GM12891 (cell line): Measurements from ENCODE around the gene SDS.

Experiments used
- DNase-seq: peaks from one replicate; pipeline ENCODE4 v3.0.0; 2011; ENCODE audit warnings: low spot score; ENCODE audit not compliant: insufficient read length
- FAIRE-seq: peaks from 2 replicates; lab custom pipeline; 2011; peaks lifted over from hg19 to GRCh38; lab: Jason Lieb, UNC
- PAX5 ChIP-seq: IDR thresholded peaks from 2 replicates; pipeline ENCODE4 v1.6.1; 2011; ENCODE audit warnings: low read length, moderate library complexity, mild to moderate bottlenecking; ENCODE audit not compliant: insufficient read depth, severe bottlenecking
- POLR2A ChIP-seq: IDR thresholded peaks from 2 replicates; pipeline ENCODE4 v1.6.1; 2011; ENCODE audit warnings: low read depth, low read length, control low read depth
- POLR2AphosphoS5 ChIP-seq: IDR thresholded peaks from 2 replicates; pipeline ENCODE4 v1.6.1; 2011; ENCODE audit warnings: low read depth, low read length, control low read depth
- POU2F2 ChIP-seq: IDR thresholded peaks from 2 replicates; pipeline ENCODE4 v1.6.1; 2011; ENCODE audit warnings: low read depth, mild to moderate bottlenecking, control low read depth, low read length, moderate library complexity
- SPI1 ChIP-seq: IDR thresholded peaks from 2 replicates; pipeline ENCODE4 v1.6.1; 2011; ENCODE audit warnings: low read depth, low read length, control low read depth
- TAF1 ChIP-seq: IDR thresholded peaks from 2 replicates; pipeline ENCODE4 v1.6.1; 2011; ENCODE audit warnings: low read depth, low read length, control low read depth

Gene SDS

GRCh38 chr12:113351089-113351488, 52.6 kb downstream of the SDS start:
- TF ChIP-seq POU2F2, result no peak
- no peak for TF ChIP-seq SPI1
- no peak for TF ChIP-seq PAX5
- TF ChIP-seq TAF1, result no peak
- no peak for TF ChIP-seq POLR2A
- DNase-seq, result no peak
- FAIRE-seq, result no peak

DNA sequence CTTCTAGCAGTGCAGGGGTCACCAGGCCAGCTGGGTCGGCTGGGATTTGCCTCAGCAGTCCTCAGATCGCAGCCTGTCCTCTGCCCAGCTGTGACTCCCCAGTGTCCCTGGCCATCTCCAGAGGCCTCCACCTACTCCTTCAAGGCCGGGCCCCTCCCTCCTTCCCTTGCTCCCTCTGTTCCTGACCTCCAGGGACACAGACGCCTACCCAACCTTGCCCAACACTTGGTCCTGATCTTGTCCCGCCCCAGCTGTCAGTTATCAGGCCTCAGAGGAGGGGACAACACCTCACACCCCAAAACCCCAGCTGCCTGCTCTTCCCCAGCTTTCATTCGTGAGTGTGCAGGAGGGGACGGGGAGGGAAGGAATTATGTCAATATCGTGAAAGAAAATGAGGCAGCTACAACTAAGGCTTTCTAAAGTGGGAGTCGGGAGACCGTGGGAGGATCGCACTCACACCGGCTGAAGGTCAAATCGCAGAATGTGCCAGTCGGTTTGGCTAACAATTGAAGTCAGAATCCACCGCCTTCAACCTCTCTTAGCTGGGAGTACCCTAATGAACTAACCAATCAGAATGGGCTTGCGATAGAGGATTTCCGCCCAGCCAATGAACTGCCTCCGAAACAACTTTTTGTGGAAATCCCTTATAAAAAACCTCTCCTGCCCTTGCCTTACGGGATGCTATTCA, 54.7 kb downstream of the SDS start:
- no peak for TF ChIP-seq POU2F2
- no peak for TF ChIP-seq TAF1
- TF ChIP-seq SPI1, result no peak
- TF ChIP-seq POLR2A, result no peak
- TF ChIP-seq POLR2AphosphoS5, result no peak
- no peak for TF ChIP-seq PAX5

GRCh38 chr12:113347892-113348291, 55.8 kb downstream of the SDS start:
- TF ChIP-seq POLR2A (no peak), POU2F2 (no peak), SPI1 (no peak)
- FAIRE-seq, result no peak

More for the DNA sequence above, 54.7 kb downstream of the SDS start:
- DNase-seq (no peak), FAIRE-seq (no peak)

DNA sequence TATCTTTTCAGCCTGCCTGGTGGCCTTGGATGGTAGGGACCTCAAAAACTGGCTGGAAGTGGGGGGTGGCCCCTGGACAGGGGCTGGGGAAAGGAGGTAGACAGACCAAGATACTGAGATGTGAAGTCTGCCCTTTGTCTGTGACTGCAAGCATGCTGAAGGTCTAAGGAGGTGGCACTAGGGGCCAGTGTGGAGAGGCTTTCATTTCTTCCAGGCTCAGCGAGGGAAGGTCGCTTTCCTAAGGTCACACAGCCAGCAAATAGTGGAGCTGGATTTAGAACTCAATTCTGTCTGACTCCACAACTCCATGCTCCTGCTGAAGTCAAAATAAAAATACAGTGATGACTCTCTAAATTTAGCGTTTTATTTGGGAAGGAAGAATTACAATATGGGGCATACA, 56.6 kb downstream of the SDS start:
- TF ChIP-seq POU2F2 (no peak), TAF1 (no peak), POLR2AphosphoS5 (no peak), SPI1 (no peak), PAX5 (no peak), POLR2A (no peak)
- FAIRE-seq (no peak), DNase-seq (no peak)

More at GRCh38 chr12:113347892-113348291, 55.8 kb downstream of the SDS start:
- no peak for DNase-seq

DNA sequence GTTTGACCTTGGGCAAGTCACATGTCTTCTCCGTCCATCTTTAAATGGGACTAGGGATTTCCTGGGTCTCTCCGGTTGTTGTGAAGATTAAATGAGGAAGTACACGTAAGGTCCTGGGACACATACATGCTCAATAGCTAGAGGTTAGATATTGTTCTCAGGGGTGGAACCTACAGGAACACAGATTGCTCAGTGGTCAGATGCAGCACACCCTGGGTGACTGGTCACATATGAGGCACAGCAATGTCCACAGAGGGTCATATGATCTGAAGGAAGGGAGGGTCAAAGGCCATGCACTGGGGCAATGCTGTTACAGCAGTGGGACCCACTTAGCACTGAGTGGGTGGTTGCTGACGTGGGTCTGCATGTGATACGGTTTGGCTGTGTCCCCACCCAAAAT, 57.3 kb downstream of the SDS start:
- DNase-seq, result no peak
- no peak for TF ChIP-seq TAF1
- no peak for TF ChIP-seq POU2F2
- TF ChIP-seq PAX5, result no peak
- TF ChIP-seq POLR2AphosphoS5, result no peak
- TF ChIP-seq SPI1, result no peak
- no peak for TF ChIP-seq POLR2A
- FAIRE-seq, result no peak

GRCh38 chr12:113345318-113345717, 58.4 kb downstream of the SDS start:
- TF ChIP-seq POLR2A (no peak), POLR2AphosphoS5 (no peak), SPI1 (no peak), POU2F2 (no peak), TAF1 (no peak), PAX5 (no peak)
- no peak for DNase-seq
- FAIRE-seq, result no peak
